Testis (tissue), 2 donors: ENCODE measurements around the gene BPTF.

Source experiments
- CTCF ChIP-seq, 3 experiments: fragments of 450-650 bp in 2 of 3; fragments of 200-600 bp in 1 of 3; sonication (generic) in 1 of 3; IDR thresholded peaks; one replicate each; pipeline ENCODE4 v1.5.1; 2016 to 2019; ENCODE audit warnings: antibody characterized with exemption in 3 of 3, mild to moderate bottlenecking in 2 of 3, moderate library complexity in 1 of 3
- POLR2A ChIP-seq: fragments of 450-650 bp; IDR thresholded peaks from one replicate; pipeline ENCODE4 v1.6.1; 2017; ENCODE audit warnings: antibody characterized with exemption, mild to moderate bottlenecking, moderate library complexity

- TF ChIP-seq CTCF (IDR thresholded peaks at IDR 0.05) (no peak), POLR2A (no peak)
Observed at GRCh38 chr17:68016838-68017237, 191.5 kb downstream of the BPTF start.
